GM21737 (cell line): ENCODE measurements around the gene INPP1.

Experiments
- ATAC-seq: cut with Tn5 transposase; IDR thresholded peaks from one replicate; pipeline ENCODE4 v1.9.1; 2021; ENCODE audit warnings: mild to moderate bottlenecking, moderate library complexity; ENCODE audit not compliant: unreplicated experiment

The INPP1 gene

DNA sequence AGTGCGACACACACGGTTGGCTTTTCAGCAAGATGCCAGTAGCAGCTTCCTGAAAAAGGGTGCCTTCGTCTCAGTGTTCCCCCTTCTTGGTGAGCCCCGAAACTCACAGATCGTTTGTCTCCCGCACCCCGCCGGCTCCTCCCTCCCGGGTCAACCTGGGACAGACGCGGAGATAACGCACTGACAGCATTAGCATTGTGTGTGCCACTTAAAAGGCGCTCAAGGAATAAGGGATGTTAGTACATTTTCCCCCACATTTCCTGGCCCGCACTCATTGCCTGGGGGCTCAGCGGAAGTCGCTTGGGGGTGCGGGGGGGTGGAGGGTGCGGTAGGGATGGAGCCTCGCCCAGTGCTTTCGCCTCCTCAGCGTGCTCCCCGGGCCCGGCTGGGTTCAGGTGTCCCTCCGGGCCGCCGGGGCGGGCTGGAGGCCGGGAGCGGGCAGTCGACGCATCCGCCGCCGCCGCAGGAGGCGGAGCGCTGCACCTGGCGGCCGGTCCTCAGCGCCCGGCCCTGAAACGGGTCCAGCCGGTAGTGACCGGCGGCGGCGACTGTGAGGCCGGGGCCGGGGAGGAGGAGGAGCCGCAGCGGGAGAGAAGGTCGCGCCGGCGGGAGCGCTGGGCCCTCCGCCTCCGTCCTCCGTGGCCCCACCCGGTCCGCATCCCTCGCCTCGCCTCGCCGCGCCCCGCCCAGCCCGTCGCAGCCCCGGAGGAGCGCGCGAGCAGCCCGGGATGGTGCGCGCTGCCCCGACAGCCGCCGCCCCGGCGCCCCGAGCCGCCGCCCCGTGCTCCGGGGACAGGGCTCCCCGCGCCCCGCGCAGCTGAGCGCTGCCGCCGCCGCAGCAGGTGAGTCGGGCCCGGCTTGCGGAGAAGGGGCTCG is 64.5 kb downstream of the INPP1 start, which contains the start of gene MFSD6:
MFSD6 (plus strand) TSS at position 694 of the 876 bp plus-strand sequence. CDS start 27,675 bp downstream, outside the sequence.
- peak; percentile 62 for ATAC-seq

DNA sequence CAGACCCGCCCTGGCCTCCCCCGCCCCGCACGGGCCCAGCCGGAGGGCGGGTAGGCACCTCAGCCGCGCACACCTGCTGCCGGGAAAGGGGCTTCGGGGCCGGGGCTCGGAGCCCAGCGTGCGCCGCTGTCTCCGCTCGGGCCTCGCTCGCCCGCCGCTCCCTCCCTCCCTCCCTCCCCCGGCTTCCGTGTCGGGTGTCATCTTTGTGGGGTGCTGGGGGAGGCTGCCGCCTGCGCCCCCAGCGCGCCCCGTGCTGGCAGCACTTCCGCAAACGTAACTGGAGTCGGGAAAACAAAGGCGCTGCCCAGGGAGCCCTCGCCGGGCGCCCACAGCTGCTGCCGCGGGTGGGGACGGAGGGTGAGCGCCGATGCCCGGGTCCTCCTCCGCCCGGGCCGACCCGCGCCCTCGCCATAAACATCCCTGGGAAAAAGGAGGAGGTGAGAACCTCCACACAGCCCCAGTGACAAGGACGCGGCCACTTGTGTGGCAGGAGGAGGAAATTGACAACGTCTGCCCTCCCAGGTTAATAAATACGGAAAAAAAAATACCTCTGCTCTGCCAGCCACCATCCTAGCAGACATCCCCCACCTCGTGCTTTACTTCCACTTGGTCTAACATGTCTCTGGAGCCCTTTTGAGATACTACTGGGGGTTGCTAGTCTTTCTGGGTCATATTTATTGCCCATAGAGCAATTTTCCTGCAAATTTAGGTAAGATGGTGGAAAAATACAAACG is 65.3 kb downstream of the INPP1 start:
- peak; percentile 62 for ATAC-seq

DNA sequence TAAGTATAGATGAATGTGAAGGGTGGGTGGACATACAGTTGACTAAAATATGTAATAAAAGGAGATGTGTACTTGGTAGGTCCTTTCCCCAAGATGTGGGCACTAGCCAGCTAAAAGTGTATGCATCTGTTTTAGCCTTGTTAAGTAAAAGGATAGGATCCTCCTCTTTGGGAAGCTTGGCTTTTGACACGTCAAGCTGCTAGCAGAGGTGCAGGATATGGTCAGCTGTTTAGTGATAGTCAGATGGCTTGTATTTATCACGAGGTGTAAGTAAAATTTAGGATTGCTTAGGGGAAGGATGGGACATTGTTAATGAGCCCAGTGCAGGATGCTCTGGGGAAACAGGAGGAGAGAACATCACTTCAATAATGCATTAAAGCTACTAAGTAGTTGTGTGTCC is 66.2 kb downstream of the INPP1 start:
- ATAC-seq: no peak

DNA sequence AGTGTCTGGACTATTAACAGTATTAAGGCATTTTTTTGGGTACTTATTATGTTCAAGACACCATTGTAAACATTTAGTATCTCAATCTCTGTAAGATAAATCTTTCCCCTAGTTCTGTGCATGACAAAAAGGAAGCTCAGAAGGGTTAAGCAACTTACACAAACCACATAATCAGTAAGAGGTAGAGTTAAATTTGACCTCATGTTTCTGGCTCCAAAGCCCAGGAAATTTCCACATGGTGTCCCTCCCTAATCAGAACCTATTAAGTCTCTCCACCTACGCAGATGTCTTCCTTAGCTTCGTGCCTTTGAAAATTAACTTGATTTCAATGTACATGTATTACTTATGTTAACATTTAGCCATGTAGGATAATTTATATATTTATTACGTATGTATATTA is 66.8 kb downstream of the INPP1 start:
- no peak for ATAC-seq

DNA sequence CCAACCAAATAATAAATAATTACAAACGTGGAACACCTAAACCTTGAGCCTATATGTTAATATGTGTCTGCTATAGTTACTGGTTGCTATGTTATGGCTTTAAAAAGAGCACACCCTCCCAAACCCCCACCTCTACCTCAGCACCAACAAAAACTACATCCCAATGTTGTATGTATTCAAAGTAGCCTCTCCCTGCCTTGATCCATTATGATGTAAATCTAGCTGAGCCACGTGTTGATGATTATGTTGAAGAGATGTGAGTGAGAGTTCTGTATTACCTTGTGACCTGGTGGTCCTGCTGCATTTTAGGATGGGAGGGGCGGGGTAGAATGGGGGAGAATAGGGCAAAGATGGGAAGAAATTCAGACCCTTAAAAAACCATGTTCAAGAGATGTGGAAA is 69.6 kb downstream of the INPP1 start:
- ATAC-seq: no peak

DNA sequence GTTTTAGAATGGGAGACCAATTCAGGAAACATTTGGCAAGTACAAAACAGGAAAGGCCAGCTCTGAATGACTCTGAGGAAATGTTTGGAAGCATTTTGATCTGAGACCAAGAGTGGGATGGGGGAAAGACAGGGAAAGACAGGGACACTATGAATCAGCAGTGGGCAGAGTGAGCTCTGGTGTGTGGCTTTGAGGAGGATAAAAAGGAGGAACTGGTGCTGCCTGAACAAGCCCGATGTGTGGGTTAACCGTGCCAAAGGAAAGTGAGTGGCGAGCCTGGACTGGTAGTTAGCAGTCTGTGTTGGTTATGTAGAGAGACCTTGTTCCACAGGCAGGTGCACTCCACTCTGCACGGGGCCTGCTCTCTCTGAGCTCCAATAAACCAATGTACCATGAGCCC is 70.0 kb downstream of the INPP1 start:
- ATAC-seq: no peak

DNA sequence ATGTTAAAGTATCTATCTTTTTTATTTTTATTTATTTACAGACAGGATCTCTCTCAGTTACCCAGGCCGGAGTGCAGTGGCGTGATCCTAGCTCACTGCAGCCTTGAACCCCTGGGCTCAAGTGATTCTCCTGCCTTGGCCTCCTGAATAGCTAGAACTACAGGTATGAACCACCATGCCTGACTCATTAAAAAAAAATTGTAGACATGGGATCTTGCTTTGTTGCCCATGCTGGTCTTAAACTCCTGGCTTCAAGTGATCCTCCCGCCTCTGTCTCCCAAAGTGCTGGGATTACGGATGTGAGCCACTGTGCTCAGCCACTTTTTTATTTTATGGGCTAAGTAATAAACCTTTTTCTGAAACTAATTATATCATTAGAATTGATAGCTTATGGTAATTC is 71.9 kb downstream of the INPP1 start:
- ATAC-seq: no peak

DNA sequence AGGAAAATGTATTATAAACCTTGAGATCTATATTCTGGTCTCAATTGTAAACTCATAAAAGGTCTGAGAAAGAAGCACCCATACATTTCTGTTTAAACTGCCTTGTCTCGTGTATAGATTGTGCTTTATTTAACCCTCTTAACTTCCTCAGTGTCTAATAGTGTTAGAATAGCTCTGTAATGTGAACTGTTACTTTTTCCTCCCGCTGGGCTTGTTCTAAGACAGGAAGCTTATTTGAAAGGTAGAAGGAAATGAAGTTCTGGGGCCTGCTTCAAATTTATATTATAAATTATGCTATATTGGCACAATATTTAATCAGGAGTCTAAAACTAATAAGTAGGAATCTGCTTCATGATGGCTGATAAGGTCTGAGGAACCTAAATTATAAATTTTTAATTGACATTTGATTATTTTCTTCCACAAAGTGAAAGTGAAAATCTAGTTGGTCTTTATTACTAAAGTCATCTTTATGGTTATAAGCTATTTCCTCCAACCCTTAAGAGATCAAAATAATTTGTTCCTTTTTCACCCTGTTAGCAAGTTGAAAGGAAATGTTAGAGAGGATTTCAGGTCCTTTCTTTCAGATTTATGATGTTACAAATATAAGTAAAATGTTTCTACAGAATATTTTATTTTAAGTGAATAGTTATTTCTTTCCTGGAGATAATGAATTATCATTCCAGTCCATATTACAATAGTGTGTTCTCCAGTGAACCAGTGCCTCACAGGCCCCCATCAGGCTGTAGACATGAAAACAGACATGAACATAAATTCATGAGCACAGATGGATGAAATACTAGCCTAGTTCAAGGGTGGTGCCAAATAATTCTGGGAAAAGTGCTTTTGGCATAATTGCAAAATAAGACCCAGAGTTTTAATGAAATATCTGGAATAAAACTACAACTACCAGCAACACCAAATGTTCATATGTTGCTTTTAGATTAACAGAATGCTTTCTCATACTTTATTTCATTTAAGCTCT is 72.7 kb downstream of the INPP1 start:
- ATAC-seq: peak; percentile 45

DNA sequence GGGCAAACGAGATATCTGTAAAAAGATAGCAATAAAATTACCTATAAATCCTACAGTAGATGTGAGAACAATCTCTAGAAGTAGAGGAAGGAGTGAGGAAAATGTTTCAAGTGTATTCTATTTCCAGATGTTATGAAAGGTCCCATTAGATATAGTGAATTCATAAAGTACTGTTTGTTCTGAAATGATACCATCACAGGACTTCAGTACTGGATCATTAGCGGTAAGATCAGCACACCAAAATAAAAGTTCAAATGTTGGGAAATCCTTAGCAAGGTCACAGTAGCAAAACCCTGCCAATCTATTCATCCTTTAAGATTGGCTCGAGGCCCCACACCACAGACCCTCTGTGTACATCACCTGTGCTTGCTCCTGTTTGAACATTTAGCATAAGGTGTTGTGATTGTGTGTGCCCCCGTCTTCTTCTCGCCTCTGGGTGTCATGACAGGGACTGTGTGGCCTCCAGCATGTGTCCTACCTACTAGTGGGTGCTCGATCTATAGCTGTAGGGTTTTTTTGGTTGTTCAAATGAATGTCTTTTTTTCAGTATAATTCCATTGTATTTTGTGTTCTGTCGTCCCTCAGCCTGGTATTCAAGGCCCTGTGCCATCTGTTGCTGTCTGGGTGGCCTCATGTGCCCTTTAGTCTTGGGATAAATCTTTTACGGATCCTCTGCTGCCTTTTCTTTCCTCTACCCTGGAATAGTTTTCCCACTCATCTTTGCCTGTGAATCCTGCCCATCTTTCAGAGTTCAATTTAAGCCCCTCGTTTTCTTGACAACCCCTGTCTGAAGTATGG is 73.9 kb downstream of the INPP1 start:
- no peak for ATAC-seq

DNA sequence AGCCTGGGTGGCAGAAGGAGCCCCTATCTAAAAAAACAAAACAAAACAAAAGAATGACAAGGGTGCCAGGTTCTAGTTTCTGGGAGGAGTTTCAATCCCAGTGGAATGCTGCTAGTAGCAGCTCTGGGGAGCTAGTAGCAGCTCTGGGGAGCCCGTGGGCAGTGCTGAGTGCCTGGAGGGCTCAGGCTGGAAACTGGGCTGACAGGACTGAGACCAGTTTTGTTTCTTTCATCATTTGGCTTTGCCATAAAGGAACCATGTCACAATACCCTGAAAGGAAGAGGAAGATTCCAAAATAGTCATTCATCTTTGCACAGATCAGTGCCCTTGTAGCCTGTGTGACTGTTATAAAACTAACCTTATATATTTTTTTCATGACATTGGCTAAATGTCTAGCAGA is 75.3 kb downstream of the INPP1 start:
- no peak for ATAC-seq

DNA sequence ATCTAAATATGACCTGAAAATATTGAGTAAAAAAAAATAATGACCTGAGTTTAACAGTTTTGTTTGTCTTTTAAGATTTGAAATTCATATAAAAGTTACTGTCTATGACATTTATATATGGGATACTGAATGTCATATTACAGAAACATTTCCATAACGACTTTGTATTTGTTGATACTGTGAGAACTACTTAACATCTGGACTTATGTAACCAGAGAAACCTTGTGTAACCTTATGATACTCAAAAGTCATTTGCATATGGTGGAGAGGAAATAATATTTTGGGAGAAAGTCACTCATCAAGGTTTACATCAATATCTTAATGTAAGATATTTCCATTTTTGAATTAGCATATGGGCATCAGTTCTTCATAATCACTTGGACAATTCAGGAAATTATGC is 77.4 kb downstream of the INPP1 start:
- ATAC-seq: no peak
